A172 (cell line): ENCODE results near the gene PSME4. TPM values are rescaled to one million over a fixed set of nuclear protein-coding genes. Genes with fewer than 3 reads are reported as not detected.
"Not testable (repeated sequence)": the region's sequence is repeated elsewhere in the genome, so short reads cannot be mapped to it uniquely, and the experiment has no call there.

Experiments used
- DNase-seq: peaks from one replicate; pipeline ENCODE4 v3.0.0-alpha.2; 2015; ENCODE audit warnings: low spot score
- total RNA-seq: library from RNA; depleted of rRNA; stranded (reverse); fragments of >200 nt; shearing (Covaris generic); gene quantifications from 2 replicates; pipeline ENCODE4 v1.2.3, GENCODE V29; 2014

PSME4 gene
- total RNA-seq, 1 experiment from 2014 or later, result 41.1 TPM

DNA sequence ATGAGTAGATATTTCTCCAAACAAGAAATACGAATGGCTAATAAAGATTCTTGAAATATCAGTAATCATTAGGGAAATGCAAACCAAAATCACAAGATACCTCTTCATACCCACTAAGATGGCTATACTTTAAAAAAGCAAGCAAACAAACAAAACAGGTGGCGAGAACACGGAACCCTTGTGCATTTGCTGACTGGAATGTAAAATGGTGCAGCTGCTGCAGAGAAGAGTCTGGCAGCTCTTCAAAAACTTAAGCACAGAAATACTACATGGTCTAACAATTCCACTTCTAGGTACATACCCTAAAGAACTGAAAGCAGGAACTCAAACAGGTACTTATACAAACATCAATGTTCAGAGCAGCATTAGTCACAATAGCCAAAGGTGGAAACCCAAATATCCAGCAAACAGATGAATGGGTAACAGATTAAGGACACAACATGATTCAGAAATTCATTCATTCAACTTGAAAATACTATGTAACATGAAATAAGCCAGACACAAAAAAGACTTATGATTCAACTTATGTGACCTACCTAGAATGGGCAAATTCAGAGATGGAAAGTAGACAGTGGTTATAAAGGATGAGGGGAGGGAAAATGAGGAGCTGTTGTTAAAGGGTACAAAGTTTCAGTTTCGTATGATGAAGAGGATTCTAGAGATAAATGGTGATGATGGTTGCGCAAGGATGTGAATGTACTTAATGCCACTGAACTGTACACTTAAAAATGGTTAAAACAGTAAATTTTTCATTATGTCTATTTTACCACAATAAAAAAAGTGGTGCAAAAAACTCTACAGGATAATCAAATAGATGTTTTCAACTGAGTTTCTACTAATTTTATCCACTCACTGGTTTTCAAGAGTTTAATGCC lies 84.2 kb downstream of the PSME4 start:
- no peak for DNase-seq

- no peak for DNase-seq
These were observed 85.9 kb downstream of the PSME4 start for GRCh38 chr2:53884883-53885282.

GRCh38 chr2:53881986-53882385 lies 88.8 kb downstream of the PSME4 start:
- DNase-seq, result no peak

GRCh38 chr2:53881360-53881759 lies 89.4 kb downstream of the PSME4 start:
- no peak for DNase-seq

- peak; percentile 55 for DNase-seq
These were observed 90.0 kb downstream of the PSME4 start for GRCh38 chr2:53880756-53881155.

DNA sequence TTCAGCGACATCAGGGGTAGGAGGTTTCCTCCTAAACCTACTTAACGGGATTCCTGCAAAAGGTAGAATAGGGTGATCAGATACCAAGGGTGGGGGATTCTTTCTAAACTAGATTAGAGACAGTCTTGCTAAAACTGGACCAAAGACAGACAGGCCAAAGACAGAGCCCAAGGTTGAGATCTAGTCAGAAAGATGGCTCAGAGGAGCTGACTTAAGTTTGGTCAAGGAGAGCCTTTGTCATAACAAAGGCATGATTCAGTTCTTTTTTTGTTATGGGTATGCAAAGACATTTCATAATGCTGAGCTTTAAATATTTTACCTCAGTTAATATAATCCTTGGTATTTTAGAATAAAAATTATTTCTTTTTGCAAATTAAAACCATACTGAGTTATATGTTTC lies 93.2 kb downstream of the PSME4 start:
- DNase-seq, result no peak

GRCh38 chr2:53877112-53877511 lies 93.7 kb downstream of the PSME4 start:
- DNase-seq, result no peak

DNA sequence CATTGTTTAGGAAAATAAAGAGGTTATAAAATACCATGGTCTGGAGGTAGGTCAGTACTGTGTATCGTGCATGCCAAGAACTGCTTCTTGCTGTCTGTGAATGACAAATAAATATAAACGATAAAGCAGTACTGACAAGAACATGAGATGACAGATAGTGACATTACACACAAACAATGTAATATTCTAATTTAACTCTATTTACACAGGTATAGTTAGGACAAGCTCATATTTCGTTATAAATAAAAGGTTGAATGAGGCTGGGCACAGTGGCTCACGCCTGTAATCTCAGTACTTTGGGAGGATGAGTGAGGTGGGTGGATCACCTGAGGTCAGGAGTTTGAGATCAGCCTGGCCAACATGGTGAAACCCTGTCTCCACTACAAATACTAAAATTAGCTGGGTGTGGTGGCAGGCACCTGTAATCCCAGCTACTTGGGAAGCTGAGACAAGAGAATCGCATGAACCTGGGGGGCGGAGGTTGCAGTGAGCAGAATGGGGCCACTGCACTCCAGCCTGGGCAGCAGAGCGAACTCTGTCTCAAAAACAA lies 96.3 kb downstream of the PSME4 start:
- DNase-seq, result no peak

- DNase-seq, result no peak
These were observed 103.0 kb downstream of the PSME4 start for GRCh38 chr2:53867773-53868172.

DNA sequence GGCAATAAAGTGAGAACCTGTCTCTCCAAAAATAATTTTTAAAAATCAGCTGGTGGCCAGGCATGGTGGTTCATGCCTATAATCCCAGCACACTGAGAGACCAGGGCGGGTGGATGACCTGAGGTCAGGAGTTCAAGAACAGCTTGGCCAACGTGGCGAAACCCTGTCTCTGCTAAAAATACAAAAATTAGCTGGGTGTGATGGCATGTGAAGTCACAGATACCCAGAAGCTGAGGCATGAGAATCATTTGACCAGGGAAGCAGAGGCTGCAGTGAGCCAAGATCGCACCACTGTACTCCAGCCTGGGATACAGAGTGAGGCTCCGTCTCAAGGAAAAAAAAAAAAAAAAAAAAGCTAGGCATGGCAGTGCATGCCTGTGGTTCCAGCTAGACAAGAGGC lies 103.6 kb downstream of the PSME4 start:
- DNase-seq, result no peak

DNA sequence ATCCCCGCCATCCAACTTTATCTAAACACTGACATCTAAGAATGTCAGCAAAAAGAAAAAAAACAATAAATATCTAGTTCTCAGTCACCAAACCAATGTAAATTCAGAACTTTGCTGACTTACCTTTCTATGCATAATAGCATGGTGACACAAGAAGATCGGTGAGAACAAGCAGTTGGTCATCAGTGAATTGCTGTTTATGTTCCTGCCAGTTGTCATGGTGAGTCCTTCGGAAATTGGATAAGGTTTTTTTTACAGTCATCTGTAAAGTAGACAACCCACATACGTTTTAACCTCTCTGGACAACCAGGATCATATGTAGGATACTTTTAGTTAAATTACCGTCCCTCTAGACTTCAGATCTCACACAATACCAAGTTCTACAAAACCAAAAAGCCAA lies 104.8 kb downstream of the PSME4 start:
- DNase-seq, result no peak

DNA sequence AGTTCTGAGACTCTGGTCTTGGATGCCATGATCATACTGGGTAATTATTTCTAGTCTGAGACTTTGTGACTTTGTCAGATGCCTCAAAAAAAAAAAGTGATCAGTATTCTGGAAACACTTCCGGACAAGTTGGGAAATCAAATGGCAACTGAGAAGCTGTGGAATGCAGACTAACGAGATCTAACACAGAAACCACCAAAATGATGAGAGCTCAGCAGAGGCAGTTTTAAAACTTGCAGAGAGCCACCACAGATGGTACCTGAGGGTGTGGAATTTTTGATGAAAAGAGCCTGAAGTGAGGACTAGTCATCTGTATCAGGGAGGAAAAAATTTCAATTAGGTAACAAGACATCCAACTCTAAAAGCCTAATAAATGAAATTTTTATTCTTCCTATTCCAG lies 105.5 kb downstream of the PSME4 start:
- no peak for DNase-seq

- no peak for DNase-seq
These were observed 107.1 kb downstream of the PSME4 start for GRCh38 chr2:53863538-53864227.

GRCh38 chr2:53861824-53862223 lies 109.0 kb downstream of the PSME4 start:
- no peak for DNase-seq

GRCh38 chr2:53859206-53860181 lies 111.3 kb downstream of the PSME4 start, which contains the start of gene GPR75:
GPR75 (minus strand) TSS chr2:53859967; CDS start chr2:53854756, 5,211 bp downstream.
- no peak for DNase-seq

- no peak for DNase-seq
These were observed 114.5 kb downstream of the PSME4 start for GRCh38 chr2:53856272-53856671.

DNA sequence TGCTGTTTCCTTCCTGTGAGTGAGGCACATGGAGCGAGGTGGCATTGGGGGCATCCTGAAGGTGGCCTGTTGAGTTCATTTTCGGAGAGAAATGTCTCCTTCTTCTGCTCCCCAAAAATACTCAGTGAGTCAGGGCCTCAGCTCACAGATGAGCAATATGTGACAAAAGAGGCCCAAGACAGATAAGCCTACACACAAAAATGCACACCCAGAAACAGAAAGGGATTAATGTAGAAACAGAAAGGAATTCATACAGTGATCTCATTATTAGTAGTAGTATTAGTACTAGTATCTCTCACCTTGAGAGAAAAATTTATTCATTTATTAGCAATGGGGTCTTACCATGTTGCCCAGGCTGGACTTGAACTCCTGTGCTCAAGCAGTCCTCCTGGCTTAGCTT lies 116.1 kb downstream of the PSME4 start:
- DNase-seq, result no peak

- DNase-seq, result no peak
These were observed 118.3 kb downstream of the PSME4 start for GRCh38 chr2:53852532-53852931.

DNA sequence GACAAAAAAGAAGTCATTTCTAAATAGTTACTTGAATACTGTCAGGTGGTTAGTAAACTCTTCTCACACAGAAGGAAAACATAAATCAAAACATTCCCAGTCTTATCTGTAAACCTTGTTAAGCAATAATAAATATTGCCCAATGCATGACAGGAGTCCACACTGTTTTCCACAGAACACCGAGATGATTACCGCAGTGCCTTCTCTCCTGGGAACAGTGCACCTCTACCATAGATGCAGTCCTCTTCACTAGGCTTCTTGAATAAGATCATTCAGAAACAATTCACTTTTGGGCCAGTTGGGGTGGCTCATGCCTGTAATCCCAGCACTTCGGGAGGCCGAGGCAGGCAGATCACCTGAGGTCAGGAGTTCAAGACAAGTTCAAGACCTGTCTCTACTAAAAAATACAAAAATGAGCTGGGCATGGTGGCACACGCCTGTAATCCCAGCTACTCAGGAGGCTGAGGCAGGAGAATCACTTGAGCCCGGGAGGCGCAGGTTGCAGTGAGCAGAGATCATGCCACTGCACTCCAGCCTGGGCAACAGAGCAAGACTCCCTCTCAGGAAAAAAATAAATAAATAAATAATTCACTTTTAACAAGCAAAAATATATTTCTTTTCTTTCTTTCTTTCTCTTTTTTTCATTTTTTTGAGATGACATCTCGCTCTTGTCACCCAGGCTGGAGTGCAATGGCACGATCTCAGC lies 119.6 kb downstream of the PSME4 start:
- DNase-seq, result not testable (repeated sequence)

DNA sequence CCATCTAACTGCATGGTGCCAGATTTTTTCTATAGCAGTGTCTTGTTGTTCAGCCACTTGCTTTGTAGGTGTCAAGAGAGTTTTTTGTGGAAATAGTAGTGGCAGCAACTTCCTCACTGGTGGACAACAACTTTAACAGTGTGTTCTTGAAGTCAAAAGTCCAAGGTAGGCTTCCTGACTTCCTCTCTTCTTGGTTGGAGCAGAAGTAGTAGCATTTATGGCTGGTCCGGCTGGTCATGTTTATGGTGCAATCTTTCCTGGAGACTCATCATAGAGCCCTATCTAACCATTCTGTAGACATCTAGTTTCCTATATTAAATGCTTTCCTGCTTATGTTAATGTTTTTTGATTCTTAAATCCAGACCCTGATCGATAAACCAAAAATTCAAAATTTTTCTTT lies 122.7 kb downstream of the PSME4 start:
- no peak for DNase-seq

DNA sequence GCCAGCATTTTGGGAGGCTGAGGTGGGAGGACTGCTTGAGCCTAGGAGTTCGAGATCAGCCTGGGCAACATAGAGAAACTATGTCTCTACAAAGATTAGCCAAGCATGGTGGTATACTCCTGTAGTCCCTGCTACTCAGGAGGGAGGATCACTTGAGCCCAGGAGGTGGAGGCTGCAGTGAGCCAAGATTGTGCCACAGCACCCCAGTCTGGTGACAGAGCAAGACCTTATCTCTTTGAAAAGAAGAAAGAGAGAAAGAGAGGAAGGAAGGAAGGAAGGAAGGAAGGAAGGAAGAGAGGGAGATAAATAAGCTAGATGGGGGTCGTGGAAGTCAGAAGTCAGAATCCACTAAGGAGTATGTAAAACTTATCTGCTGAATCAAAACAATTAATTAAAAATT lies 127.2 kb downstream of the PSME4 start:
- DNase-seq, result no peak
